NCI-H345 treated with DMSO at 0.1 percent for 48 hours (cell line): ENCODE results near the gene MRFAP1.
"Not testable (repeated sequence)": the region's sequence is repeated elsewhere in the genome, so short reads cannot be mapped to it uniquely, and the experiment has no call there.

Experiments
- DNase-seq: peaks from one replicate; lab custom pipeline; 2025; ENCODE audit not compliant: unreplicated experiment; lab: John Stamatoyannopoulos, UW

MRFAP1 gene

DNA sequence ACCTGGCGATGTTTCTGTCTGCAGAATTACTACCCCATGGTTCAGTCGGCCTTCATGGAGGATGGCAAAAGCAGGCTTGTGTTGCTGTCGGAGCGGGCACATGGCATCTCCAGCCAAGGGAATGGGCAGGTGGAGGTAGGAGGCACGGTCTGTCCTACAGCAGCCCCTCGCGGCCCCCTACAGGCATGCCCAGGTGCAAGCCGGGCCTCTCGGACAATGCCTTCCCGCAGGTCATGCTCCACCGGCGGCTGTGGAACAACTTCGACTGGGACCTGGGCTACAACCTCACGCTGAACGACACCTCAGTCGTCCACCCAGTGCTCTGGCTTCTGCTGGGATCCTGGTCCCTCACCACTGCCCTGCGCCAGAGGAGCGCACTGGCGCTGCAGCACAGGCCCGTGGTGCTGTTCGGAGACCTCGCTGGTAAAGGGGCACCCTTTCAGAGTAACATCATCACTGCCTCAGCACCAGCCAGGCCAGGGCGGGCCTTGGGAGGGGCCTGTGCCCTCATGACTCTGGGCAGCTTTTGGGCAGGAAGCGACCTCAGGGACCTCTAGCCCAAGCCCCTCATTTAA, 29.5 kb upstream of the MRFAP1 start:
- DNase-seq: no peak

DNA sequence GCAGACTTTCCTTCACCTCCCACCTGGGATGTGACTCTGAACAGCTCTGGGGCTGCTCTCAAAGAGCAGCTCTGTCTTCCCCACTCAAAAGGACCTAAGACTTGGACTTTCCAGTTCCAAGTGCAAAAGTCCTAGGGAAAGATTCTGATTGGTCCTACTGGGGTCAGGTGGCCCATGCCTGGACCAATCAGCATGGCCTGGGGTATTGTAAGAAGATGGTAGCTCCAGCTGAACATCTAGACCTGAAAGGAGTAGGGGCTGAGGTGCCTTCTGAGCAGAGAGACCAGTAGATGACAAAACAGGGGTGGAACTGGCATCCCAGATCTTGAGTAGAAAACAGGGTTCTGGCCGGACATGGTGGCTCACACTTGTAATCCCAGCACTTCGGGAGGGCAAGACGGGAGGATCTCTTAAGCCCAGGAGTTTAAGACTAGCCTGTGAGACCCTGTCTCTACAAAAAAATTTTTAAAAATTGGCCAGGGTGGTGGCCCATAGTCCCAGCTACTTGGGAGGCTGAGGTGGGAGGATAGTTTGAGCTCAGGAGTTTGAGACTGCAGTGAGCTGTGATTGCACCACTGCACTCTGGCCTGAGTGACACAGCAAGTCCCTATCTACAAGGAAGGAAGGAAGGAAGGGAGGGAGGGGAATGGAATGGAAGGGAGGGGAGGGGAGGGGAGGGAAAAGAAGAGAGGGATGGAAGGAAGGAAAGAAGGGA, 27.4 kb upstream of the MRFAP1 start:
- no peak for DNase-seq

DNA sequence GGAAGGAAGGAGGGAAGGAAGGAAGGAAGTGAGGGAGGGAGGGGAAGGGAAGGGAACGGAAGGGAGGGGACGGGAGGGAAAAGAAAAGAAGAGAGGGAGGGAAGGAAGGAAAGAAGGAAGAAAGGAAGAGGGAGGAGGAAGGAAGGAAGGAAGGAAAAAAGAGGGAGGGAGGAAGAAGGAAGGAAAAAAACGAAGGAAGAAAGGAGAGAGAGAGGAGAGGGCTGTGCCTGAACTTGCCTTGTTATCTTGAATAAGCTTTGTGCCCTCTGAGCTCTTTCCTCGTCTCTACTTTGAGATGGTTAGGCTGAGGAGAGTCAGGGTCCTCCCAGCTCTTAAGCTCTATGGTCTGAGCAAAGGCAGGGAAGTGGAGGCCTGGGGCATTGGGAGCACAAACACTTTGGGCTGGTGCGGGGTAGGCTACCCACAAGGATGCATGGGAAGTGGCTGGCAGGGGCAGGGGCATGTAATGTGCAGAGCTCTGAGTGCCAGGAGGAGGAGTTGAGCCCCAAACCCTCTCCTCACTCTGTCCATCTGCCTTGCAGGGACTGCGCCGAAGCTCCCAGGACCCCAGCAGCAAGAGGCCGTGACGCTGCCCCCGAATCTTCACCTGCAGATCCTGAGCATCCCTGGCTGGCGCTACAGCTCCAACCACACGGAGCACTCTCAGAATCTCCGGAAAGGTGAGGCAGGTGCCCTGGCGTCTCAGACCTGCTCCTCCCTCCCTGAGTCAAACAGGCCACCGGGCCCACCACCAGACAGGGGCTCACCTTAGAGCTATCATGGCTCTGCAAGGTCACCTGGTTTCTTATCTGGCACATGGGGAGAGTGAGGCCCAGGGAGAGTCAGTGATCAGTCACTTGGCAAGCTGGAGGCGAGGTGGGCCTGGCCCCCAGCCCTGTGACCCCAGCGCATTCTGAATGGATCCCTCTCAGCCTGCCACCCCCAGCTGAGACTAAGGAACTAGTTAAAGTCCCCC, 26.5 kb upstream of the MRFAP1 start:
- DNase-seq: no peak

DNA sequence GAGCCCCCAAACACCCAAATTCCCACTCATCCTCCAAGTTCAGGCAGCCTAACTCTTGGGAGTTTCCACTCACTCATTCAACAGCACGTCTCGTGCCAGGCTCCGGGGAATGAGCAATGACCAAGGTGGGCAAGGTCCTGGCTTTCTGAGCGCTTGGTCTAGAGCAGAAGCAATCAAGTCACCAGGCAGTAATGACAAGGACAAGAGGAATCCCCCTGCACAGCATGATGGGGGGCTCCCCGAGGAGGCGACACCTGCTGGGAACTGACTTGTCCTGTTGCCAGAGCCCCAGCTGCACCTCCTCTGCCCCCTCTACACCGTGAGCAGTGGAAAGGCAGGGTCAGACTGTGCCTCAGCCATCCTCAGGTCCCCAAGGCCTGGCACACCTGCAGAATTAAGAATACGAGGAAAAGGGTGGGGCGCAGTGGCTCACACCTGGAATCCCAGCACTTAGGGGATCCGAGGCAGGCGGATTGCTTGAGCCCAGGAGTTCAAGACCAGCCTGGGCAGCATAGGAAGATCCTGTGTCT, 25.7 kb upstream of the MRFAP1 start:
- no peak for DNase-seq

DNA sequence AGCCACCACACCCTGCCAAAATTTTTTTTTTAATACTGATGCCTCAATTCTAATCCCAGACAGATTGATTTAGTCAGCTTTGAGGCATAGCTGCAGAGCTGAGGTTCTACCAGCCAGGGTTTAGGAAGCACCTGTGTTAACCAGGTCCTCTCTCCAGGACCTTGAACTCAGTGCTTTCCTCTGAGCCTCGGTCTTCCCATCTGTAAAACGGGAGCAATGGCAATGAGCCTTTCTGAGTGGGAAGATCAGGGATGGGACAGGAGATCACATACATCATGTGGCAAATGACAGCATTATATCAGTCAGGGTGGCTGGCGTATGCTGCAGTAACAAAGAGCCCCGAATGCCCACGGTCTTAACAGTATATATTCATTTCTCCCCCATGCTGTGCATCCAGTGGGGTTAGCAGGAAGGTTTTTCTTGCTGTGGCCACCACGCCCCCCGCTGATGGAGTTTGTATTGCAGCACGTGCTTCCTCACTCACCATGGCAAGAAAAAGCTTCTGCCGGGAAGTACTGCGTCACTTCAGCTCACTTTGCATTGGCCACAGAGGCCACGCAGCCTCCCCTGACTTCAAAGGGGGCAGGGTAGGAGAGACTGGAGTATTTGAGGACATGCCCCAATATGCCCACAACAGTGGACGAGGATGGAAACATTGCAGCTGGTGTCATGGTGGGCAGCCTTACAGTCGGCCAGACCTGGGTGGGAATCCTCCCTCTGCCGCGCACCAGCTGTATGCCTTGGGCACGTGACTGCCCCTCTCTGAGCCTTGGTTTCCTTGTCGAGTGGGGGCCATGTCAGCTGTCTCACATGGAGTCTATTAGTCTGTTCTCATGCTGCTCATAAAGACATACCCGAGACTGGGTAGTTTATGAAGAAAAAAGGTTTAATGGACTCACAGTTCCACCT, 24.1 kb upstream of the MRFAP1 start:
- no peak for DNase-seq

DNA sequence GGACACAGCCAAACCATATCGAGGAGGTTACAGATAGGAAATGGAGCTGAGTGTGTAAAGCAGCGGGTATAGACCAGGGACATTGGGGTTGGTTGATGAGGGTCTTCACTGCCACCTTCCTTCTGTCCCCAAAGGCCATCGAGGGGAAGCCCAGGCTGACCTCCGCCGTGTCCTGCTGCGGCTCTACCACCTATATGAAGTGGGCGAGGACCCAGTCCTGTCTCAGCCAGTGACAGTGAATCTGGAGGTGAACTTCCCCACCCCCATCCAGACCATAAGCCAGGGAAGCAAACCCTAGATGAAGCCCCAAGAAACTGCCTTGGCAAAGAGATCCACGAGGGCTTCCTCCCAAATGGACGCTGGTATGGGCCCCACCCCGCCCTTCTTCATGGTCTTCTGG, 23.2 kb upstream of the MRFAP1 start:
- no peak for DNase-seq

DNA sequence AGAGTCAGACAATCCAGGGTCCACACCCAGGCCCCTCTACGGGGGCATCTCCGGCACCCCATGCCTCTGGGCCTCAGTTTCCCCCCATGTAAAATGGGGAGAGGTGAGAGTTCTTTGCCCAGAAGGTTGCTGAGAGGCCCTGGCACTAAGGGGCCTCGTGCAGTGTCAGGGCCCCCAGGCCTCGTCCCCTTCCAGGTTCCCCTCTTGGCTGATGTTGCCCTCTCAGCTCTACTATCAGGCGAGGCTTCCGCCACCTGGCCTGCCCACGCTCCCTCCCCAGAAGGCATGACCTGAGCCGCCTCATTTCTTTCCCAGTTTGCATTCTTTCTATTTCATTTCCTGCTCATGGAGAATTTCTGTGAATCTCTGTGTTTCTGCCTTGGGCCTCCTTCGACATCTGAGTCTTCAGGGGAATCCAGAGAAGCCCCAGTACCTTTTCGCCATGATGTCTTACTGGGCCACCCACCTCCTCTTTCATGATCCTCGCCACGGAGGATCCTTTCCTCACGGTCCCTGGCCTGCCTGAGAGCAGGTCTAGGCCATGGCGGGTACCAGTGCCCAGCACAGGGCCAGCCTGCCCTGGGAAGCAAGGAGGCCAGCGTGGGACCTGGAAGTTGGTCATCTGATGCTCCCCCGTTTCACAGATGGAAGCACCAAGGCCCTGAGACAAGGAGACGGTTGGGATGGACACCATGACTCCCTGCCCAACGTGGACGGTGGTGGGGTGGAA, 21.9 kb upstream of the MRFAP1 start:
- no peak for DNase-seq

DNA sequence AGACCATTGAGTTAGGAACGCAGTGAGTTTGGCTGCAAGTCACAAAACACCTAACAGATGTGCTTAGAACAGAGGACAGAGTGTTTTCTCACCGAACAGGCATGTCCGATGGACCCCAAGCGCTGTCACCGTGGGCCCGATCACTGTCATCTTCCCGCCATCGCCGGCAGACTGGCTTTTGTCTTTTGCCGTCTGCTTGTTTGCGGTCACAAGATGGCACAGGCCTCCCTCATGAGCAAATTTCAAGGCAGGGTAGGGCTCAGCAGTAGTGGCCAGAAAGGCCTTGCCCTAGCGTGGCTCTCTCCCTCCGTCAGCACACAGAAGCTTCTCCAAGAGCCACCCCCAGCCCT, 21.4 kb upstream of the MRFAP1 start:
- DNase-seq: no peak

DNA sequence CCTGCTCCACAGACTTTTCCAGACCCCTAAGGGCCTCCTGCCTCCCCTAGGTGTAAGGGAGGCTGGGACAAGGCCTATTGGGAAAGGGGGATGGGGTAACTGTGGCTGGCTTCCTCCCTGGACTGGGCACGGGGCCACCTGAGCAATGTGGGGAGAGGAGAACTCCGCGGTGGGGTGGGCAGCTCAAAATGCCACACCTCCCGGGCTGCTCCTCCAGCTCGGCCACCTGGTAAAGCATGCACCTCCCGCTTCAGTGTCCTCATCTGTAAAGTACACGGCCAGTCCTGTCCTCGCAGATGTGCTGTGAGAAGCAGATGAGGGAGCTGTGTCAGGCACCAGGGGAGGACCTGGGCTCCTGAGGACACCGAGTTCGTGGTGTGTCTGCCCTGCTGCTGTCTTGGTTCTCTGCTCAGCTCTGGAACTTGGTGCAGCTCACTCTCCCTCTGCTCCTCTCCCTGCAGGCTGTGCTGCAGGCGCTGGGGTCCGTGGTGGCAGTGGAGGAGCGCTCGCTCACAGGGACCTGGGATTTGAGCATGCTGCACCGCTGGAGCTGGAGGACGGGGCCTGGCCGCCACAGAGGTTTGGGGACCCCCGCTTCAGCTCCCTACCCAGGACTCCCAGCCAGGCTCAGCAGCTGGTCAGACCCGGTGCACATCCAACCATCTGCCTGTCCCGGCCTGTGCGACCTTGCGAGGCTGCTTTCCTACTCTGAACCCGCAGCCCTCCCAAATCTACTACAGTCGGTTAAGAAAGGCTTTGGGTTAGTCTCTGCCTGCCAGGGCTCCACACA, 20.8 kb upstream of the MRFAP1 start:
- no peak for DNase-seq

DNA sequence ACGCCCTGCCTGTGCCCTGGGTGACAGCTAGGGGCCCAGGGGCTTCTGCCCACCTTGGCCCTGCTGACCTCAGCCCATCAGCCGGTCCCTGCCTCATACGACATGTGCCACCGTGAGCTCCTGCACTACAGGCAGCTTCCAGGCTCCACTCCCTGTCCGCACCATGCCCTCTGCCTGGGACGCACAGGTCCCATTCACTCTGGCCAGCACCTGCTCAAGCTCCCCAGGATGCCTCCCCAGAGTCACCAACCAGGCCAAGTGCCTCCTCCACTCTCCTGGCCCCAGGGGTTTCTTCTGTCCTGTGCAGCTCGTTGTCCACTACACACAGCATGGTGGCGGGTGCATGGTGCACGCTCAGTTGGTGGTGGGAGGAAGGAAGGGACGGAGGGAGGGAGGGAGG, 20.2 kb upstream of the MRFAP1 start:
- no peak for DNase-seq

DNA sequence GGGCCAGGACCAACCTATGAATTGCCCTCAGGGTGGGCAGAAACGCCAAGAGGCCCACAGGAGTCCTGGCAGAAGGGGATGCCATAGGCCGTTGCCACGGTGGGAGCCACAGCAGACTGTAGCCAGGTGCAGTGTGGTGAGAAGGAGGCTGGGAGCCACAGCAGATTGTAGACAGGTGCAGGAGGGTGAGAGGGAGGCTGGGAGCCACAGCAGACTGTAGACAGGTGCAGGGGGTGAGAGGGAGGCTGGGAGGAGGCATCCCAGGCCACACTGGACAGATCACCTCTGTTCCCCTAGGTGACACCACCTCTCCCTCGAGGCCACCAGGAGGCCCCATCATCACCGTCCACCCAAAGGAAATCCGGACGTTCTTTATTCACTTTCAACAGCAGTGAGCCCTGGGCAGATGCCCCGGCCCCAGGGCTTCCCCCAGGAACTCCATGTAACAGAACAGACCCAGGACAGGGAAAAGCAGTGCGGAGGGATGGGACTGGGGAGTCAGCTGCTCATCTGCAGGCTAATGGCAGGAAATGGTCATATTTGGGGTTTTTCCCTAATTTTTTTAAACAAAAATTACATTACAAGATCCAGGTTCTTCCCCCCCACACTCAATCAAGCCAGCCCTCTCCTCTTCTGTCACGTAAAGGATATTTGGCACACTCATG, 19.5 kb upstream of the MRFAP1 start:
- DNase-seq: no peak

DNA sequence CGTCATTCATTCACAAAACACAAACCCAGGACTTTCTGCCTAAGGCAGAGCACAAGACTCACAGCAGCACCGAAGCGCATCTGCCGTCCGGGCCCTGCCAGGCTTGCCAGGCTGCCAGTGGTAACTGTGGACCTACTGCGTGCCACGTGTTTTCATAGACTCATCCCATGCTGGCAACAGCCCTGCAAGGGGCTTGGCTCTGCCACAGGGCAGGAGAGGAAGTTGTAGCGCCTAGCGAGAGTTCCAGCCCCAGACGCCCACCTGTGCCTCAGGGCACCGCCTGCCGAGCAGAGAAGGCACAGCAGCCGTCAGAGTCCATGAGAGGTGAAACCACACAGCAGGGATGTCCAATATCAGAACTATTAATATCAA, 18.9 kb upstream of the MRFAP1 start:
- DNase-seq: no peak

DNA sequence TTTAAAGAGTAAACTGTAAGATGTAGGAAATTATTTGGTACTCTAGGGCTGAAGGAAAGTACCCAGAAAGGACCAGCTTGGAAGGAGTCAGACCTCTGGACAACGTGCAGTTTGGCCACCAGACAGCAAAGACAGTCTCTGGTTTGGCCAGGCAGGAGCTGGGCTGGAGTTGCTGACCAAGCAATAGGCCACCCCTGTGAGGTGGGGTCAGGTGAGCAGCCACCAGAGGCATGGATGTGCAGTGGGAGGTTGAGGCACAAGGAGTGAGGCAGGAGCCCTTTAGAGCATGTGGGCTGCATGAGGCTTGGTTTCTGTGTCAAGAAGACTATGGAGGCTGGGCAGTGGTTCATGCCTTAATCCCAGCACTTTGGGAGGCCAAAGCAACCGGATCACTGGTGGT, 17.7 kb upstream of the MRFAP1 start:
- no peak for DNase-seq

DNA sequence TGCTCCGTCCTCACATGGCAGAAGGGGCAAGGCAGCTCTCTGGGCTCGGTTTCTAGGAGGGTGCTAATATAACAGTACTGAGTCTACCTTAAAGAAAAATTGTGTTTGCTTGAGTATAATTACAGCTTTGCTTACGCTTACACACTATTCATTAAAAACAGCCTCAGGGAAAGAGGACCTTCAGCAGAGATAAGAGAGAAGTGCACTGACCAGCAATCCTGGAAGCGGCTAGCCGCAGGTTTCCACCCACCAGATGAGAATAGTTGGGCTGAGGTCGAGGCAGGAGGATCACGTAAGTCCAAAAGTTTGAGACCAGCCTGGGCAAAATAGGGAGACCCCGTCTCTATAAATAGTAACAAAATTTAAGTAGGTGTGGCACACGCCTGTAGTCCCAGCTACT, 15.2 kb upstream of the MRFAP1 start:
- no peak for DNase-seq

DNA sequence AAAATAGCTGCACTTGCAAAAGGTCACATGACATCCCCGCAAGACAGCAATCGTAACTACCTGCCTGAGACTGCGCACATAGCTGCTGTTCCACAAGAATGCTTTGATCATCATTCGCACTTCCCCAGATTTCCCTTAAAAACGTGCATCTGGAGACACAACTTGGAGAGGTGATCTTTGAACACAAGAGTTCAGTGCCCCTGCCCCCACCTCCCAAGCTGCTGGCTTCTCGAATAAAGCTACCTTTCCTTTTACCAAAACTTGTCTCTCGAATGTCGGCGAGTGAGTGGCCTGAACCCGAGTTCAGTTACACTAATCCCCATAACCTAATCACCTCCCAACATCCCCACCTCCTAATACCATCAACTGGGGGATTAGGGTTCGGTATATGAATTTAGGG, 14.4 kb upstream of the MRFAP1 start:
- DNase-seq: no peak

DNA sequence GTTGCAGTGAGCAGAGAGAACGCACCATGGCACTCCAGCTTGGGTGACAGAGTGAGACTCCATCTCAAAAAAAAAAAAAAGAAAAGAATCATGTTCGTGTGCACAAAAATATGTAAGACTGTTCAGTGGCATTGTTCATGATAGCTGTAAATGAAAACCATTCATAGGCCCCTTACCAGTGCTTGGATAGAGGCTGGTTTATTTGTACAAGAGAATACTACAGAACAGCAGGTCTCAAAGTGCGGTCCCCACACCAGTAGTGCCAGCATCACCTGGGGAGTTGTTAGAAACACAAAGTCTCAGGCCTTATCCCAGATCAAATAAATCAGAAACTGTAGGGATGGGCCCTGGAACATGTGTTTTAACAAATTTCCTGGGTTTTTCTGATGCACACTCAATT, 12.7 kb upstream of the MRFAP1 start:
- DNase-seq: no peak

DNA sequence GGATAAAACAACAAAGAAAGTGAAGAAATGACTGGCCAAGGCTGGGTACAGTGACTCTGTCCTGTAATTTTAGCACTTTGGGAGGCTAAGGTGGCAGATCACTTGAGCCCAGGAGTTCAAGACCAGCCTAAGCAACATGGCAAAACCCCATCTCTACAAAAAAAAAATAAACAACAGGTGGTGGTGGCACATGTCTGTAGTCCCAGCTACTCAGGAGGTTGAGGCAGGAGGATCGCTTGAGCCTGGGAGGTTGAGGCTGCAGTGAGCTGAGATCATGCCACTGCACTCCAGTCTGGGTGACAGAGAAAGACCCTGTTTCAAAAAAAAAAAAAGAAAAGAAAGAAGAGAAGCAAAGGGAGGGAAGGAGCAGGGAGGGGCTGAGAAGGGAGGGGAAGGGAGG, 12.0 kb upstream of the MRFAP1 start:
- not testable (repeated sequence) for DNase-seq

DNA sequence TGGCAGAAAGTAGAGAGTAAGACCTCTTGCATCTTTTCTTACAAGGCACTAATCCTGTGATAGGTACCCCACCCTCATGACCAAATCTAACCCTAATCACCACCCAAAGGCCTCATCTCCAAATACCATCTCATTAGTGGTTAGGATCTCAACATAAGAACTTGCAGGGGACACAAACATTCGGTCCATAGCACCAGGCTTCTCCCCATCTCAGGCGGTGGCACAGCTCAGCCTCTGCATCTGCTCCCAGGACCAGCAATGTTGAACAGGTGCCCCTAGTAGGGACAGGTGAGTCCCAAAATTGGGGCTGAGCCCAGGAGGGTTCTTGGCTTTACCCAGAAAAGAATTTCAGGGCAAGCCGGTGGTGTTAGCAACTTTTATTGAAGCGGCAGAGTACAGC, 8.4 kb upstream of the MRFAP1 start:
- no peak for DNase-seq
